H1 (cell line): ENCODE data around the gene TRIM65. TPM values are rescaled to one million over a fixed set of nuclear protein-coding genes. Genes with fewer than 3 reads are reported as not detected.

ENCODE experiments used
- CTCF ChIA-PET: fragments of 300-600 bp; sonication (Branson Sonifier 250); formaldehyde crosslinking; loops from one replicate; lab custom pipeline; 2021; ENCODE audit not compliant: partially characterized antibody; lab: Charles Lee
- POLR2A ChIA-PET: fragments of 300-600 bp; sonication (Branson Sonifier 250); formaldehyde crosslinking; loops from one replicate; lab custom pipeline; 2021; ENCODE audit warnings: inconsistent platforms; ENCODE audit not compliant: partially characterized antibody; lab: Charles Lee
- DNase-seq, 2 experiments: peaks; one replicate each; pipeline versions ENCODE4 v3.0.0 to v3.0.0-alpha.2; 2010 to 2022; ENCODE audit warnings: low spot score in 2 of 2, low read depth in 1 of 2, mixed read lengths in 1 of 2
- FAIRE-seq: peaks from 2 replicates; lab custom pipeline; 2011; peaks lifted over from hg19 to GRCh38; lab: Jason Lieb, UNC
- H2AFZ ChIP-seq: 2 replicates; pipeline ENCODE4 v1.8.1; 2012; ENCODE audit warnings: low read length, inconsistent platforms
- H2AK5ac ChIP-seq: 2 replicates; pipeline ENCODE4 v1.6.1; 2013; ENCODE audit warnings: low read depth, low read length
- H2BK120ac ChIP-seq: replicated peaks from 2 replicates; pipeline ENCODE3; 2013; ENCODE audit warnings: low read depth, low read length, inconsistent platforms
- H2BK12ac ChIP-seq: 2 replicates; pipeline ENCODE4 v1.6.1; 2013; ENCODE audit warnings: low read depth, low read length
- H2BK15ac ChIP-seq: 2 replicates; pipeline ENCODE4 v1.6.1; 2013; ENCODE audit warnings: low read length
- H2BK20ac ChIP-seq: 2 replicates; pipeline ENCODE4 v1.6.1; 2013; ENCODE audit warnings: low read length
- H2BK5ac ChIP-seq: 2 replicates; pipeline ENCODE4 v1.6.1; 2013; ENCODE audit warnings: low read depth, low read length
- H3K14ac ChIP-seq: 2 replicates; pipeline ENCODE4 v1.6.1; 2013; ENCODE audit warnings: inconsistent platforms; ENCODE audit not compliant: insufficient read length
- H3K18ac ChIP-seq: 2 replicates; pipeline ENCODE4 v1.6.1; 2013; ENCODE audit warnings: low read length; ENCODE audit errors: extremely low read depth
- H3K23ac ChIP-seq: 2 replicates; pipeline ENCODE4 v1.6.1; 2013; ENCODE audit warnings: inconsistent platforms; ENCODE audit not compliant: insufficient read length
- H3K23me2 ChIP-seq: 2 replicates; pipeline ENCODE4 v1.6.1; 2013; ENCODE audit warnings: low read depth, low read length
- H3K27ac ChIP-seq: 2 replicates; pipeline ENCODE4 v1.6.1; 2011; ENCODE audit warnings: low read depth, low read length, inconsistent platforms
- H3K27me3 ChIP-seq, 4 experiments: replicated peaks in 1 of 4; 1 replicate in 1 of 4; 2 replicates in 3 of 4; pipeline versions ENCODE4 v1.6.1 to v1.8.1; 2011 to 2013; ENCODE audit warnings: low read length in 3 of 4, mild to moderate bottlenecking in 3 of 4, inconsistent platforms in 2 of 4, mixed read lengths in 2 of 4, moderate library complexity in 1 of 4; ENCODE audit not compliant: control insufficient read depth in 3 of 4, insufficient read depth in 3 of 4; ENCODE audit errors: extremely low read depth in 1 of 4
- H3K36me3 ChIP-seq, 4 experiments: 2 replicates each; pipeline versions ENCODE4 v1.6.1 to v1.8.1; 2011 to 2013; ENCODE audit warnings: mild to moderate bottlenecking in 4 of 4, low read length in 3 of 4, moderate library complexity in 2 of 4, control low read depth in 1 of 4, inconsistent platforms in 1 of 4; ENCODE audit not compliant: insufficient read depth in 4 of 4, control insufficient read depth in 2 of 4
- H3K4ac ChIP-seq: replicated peaks from 2 replicates; pipeline ENCODE3; 2013; ENCODE audit warnings: low read length, low read depth, mixed read lengths, inconsistent platforms; ENCODE audit not compliant: insufficient read length
- H3K4me1 ChIP-seq, 4 experiments: replicated peaks in 1 of 4; 1 replicate in 1 of 4; 2 replicates in 3 of 4; pipeline versions ENCODE4 v1.6.1 to v1.8.1; 2011 to 2013; ENCODE audit warnings: low read length in 3 of 4, inconsistent platforms in 2 of 4, mixed read lengths in 1 of 4; ENCODE audit not compliant: insufficient read depth in 4 of 4, control insufficient read depth in 3 of 4
- H3K4me2 ChIP-seq, 2 experiments: 2 replicates each; pipeline versions ENCODE4 v1.6.1 to v1.8.1; 2011 to 2013; ENCODE audit warnings: low read depth in 2 of 2, low read length in 2 of 2, control low read depth in 1 of 2, inconsistent platforms in 1 of 2, mild to moderate bottlenecking in 1 of 2; ENCODE audit not compliant: insufficient read depth in 1 of 2
- H3K4me3 ChIP-seq, 4 experiments: fragments of 200-600, 300-600 bp in 1 of 4; sonication (generic), shearing (Covaris generic), sonication (Bioruptor Twin) in 1 of 4; 2 replicates each; pipeline versions ENCODE4 v1.5.1 to v1.8.1; 2011 to 2016; ENCODE audit warnings: low read length in 4 of 4, low read depth in 3 of 4, control low read depth in 2 of 4, inconsistent platforms in 2 of 4, mild to moderate bottlenecking in 2 of 4, mixed read lengths in 1 of 4, moderate library complexity in 1 of 4; ENCODE audit not compliant: insufficient read depth in 2 of 4; ENCODE audit errors: extremely low read depth in 1 of 4
- H3K56ac ChIP-seq: replicated peaks from 2 replicates; pipeline ENCODE3; 2013; ENCODE audit warnings: low read depth, mild to moderate bottlenecking, mixed read lengths, low read length, inconsistent platforms; ENCODE audit not compliant: insufficient read length
- H3K79me1 ChIP-seq: 2 replicates; pipeline ENCODE4 v1.6.1; 2013; ENCODE audit warnings: low read depth, low read length, control low read depth
- H3K79me2 ChIP-seq, 2 experiments: 2 replicates each; pipeline versions ENCODE4 v1.6.1 to v1.8.1; 2012 to 2013; ENCODE audit warnings: low read length in 2 of 2, mild to moderate bottlenecking in 2 of 2, inconsistent platforms in 1 of 2; ENCODE audit not compliant: insufficient read depth in 2 of 2, control insufficient read depth in 1 of 2
- H3K9ac ChIP-seq, 4 experiments: replicated peaks in 1 of 4; 1 replicate in 1 of 4; 2 replicates in 3 of 4; pipeline versions ENCODE4 v1.6.1 to v1.8.1; 2011 to 2013; ENCODE audit warnings: low read depth in 3 of 4, low read length in 3 of 4, control low read depth in 2 of 4, mild to moderate bottlenecking in 2 of 4, moderate library complexity in 2 of 4, inconsistent platforms in 1 of 4; ENCODE audit errors: extremely low read depth in 1 of 4
- H3K9me3 ChIP-seq, 2 experiments: 2 replicates each; pipeline versions ENCODE4 v1.6.1 to v1.8.1; 2012 to 2013; ENCODE audit warnings: mild to moderate bottlenecking in 2 of 2, moderate library complexity in 2 of 2, control low read depth in 1 of 2, inconsistent platforms in 1 of 2, low read depth in 1 of 2, low read length in 1 of 2, mixed read lengths in 1 of 2; ENCODE audit not compliant: insufficient read depth in 2 of 2
- H4K20me1 ChIP-seq, 2 experiments: replicated peaks in 1 of 2; 2 replicates each; pipeline versions ENCODE3 to v1.8.1; 2011 to 2013; ENCODE audit warnings: inconsistent platforms in 2 of 2, low read length in 2 of 2, mild to moderate bottlenecking in 1 of 2; ENCODE audit not compliant: insufficient read depth in 2 of 2, control insufficient read depth in 1 of 2
- H4K5ac ChIP-seq: 2 replicates; pipeline ENCODE4 v1.6.1; 2013; ENCODE audit warnings: low read length, low read depth, mixed read lengths, inconsistent platforms; ENCODE audit not compliant: insufficient read length
- H4K8ac ChIP-seq: 2 replicates; pipeline ENCODE4 v1.8.0; 2013; ENCODE audit warnings: mild to moderate bottlenecking, moderate library complexity, low read length, inconsistent platforms; ENCODE audit not compliant: insufficient read depth; ENCODE audit errors: extremely low read depth
- H4K91ac ChIP-seq: replicated peaks from 2 replicates; pipeline ENCODE3; 2013; ENCODE audit warnings: low read length, mixed read lengths, inconsistent platforms; ENCODE audit not compliant: insufficient read length
- KDM1A ChIP-seq: fragments of 200-600, 300-600 bp; sonication (generic); IDR thresholded peaks from 2 replicates; pipeline ENCODE4 v1.7.1; 2016; ENCODE audit warnings: mild to moderate bottlenecking, low read length, borderline replicate concordance
- PHF8 ChIP-seq: fragments of 200-600 bp; sonication (generic); conservative IDR thresholded peaks from 2 replicates; pipeline ENCODE4 v1.7.1; 2012; ENCODE audit warnings: low read depth, mild to moderate bottlenecking, inconsistent platforms, low read length, moderate library complexity
- ZNF274 ChIP-seq: IDR thresholded peaks from 2 replicates; pipeline ENCODE4 v1.7.0; 2012; ENCODE audit warnings: low read length, borderline replicate concordance; ENCODE audit errors: extremely low read depth
- WGBS, 2 experiments: shearing (Covaris generic) in 1 of 2; methylation state at CpG; one replicate each; pipeline versions ENCODE4 v1.1.6 to v1.1.7; 2013 to 2015; ENCODE audit warnings: low lambda C conversion rate in 2 of 2, mixed read lengths in 2 of 2, inconsistent platforms in 1 of 2, low coverage in 1 of 2, missing lambda C conversion rate in 1 of 2; ENCODE audit not compliant: insufficient replicate concordance in 2 of 2, insufficient coverage in 1 of 2, insufficient read length in 1 of 2; ENCODE audit errors: extremely low coverage in 1 of 2, missing lambda C conversion rate in 1 of 2; 5-methylcytosine and 5-hydroxymethylcytosine counted together
- polyA plus RNA-seq, 7 experiments: library from polyadenylated mRNA; depleted of rRNA in 3 of 7; stranded (reverse) in 5 of 7; unstranded in 2 of 7; fragments of >200 nt in 5 of 7; fragments of 200-250 nt in 2 of 7; gene quantifications; 1 replicate in 5 of 7; 2 replicates in 1 of 7; 4 replicates in 1 of 7; pipeline versions ENCODE4 v1.2.1 to v1.2.3, GENCODE V29; 2011 to 2013; ENCODE audit warnings: missing spikeins in 2 of 7, mixed read lengths in 2 of 7
- total RNA-seq: library from RNA; stranded (reverse); fragmentation: NEBNext Ultra II Directional; extraction: Animal tissue kit (Norgen Biotek cat#: 25700); gene quantifications from 2 replicates; pipeline ENCODE4 v1.2.1, GENCODE V29; 2021

TRIM65 gene
- total and polyA plus RNA-seq, 2 of the 8 experiments (the other 6 are each of a cell fraction or from before 2014, with no cell fraction given) = 21.2 to 48.6 TPM

DNA sequence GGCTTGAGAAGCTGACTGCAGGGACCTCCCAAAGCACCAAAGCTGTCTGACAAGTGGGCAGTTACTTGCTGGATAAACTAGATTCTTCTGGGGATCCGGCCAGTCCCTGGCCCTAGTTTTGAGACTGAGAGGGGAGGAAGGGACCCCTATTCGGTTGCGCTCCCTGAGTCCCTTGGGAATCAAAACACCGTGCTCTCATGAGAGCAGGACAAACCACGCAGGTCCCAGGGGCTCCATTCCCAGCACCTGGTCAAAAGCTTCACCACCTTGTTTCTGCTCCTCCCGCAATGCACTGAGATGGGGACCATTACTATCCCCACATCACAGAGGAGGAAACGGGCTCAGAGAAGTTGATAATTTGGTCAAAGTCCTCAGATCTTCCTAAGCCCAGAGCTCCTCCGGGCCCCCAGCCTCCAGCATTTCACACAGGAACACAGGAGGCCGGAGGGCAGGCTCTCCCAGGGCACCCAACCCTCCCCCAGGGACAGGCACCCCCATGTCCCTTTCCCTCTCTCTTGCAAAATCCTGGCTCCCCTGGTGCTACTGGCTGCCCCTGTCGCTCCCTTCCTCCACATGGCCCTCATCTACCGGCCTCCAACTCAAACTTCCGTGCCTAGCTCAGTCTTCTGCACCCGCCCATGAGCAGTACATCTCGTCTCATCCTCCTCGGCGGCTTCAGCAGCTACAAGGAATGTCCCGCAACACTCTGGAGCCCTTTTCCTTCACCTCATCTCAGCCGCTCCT lies 3.3 kb downstream of the TRIM65 start:
- H3K4me3 ChIP-seq = no peak overlapping the region
- H2AFZ ChIP-seq = no peak overlapping the region
- no peak for DNase-seq
- no peak overlapping the region for H4K91ac ChIP-seq
- 91% methylated on average over 13 of the region's 18 CpGs; no CpG with 5 or more reads in 1 of the 2 experiments for WGBS, 2 experiments
- H3K4me1 ChIP-seq = peaks cover 4 to 25% (median 13%) of the 10 kb centered on the region in 4 experiments
- 0 out of 4 replicates have a peak overlapping the region, but pooled peaks of 1 of the 2 experiments have one; percentile 88 for H3K4me2 ChIP-seq
- FAIRE-seq = no peak
- H2BK12ac ChIP-seq = no peak overlapping the region
- H2BK15ac ChIP-seq = no peak overlapping the region
- peaks cover 0 to 15% of the 10 kb centered on the region in 2 experiments; a peak in 1 of 4 replicates for H3K79me2 ChIP-seq
- H4K20me1 ChIP-seq = peaks cover under 1 to 12% of the 10 kb centered on the region in 2 experiments
- H3K23ac ChIP-seq = no peak overlapping the region
- H3K14ac ChIP-seq = no peak overlapping the region
- H3K79me1 ChIP-seq = peaks cover 3% of the 10 kb centered on the region; the same call in 1 of the 2 replicates
- H2BK20ac ChIP-seq = no peak overlapping the region
- H3K27me3 ChIP-seq = no peaks in the 10 kb centered on the region
- peaks cover 2 to 19% (median 11%) of the 10 kb centered on the region in 4 experiments; a peak in 6 of 8 replicates for H3K36me3 ChIP-seq
- H2BK5ac ChIP-seq = peak overlapping the region; percentile 78; the same call in 1 of the 2 replicates
- ChIA-PET POLR2A (interaction anchor here (0.5 to 12.1 kb wide), 6 partner anchors 8 to 703 kb away, joined by 3 to 143 read pairs (median 11); partner anchors contain the start of genes MRPL38, TRIM47 and UNK), CTCF (interaction anchor here (0.9 to 51.3 kb wide), 11 partner anchors 8 to 115 kb away, joined by 3 to 885 read pairs (median 6); partner anchors contain the start of genes CDK3 and TRIM47)
- no peak overlapping the region for H2BK120ac ChIP-seq
- H3K4ac ChIP-seq = no peak overlapping the region
- H3K56ac ChIP-seq = no peak overlapping the region
- no peaks in the 10 kb centered on the region for H3K9me3 ChIP-seq
- H4K5ac ChIP-seq = no peak overlapping the region
- no peak overlapping the region; the same call in 1 of the 2 replicates for H3K18ac ChIP-seq
- no peak overlapping the region for H3K9ac ChIP-seq
- TF ChIP-seq PHF8 (no peak), KDM1A (no peak), ZNF274 (no peak)
- H4K8ac ChIP-seq = no peak overlapping the region; the same call in 1 of the 2 replicates
- H2AK5ac ChIP-seq = peak overlapping the region; percentile 56; the same call in 1 of the 2 replicates
- peaks cover 8% of the 10 kb centered on the region for H3K23me2 ChIP-seq
- H3K27ac ChIP-seq = no peak overlapping the region
